Astrocyte of the cerebellum (primary cell): Measurements from ENCODE around the gene BTN3A1.
"Not testable (repeated sequence)": the region's sequence is repeated elsewhere in the genome, so short reads cannot be mapped to it uniquely, and the experiment has no call there.

Experiments used
- DNase-seq: peaks from one replicate; pipeline ENCODE4 v3.0.0-alpha.2; 2011; ENCODE audit warnings: low read depth
- H3K4me3 ChIP-seq: 2 replicates; pipeline ENCODE4 v1.5.1; 2011; ENCODE audit warnings: mild to moderate bottlenecking, low read depth, low read length, moderate library complexity
- in situ Hi-C: cut with HindIII; loops from 2 replicates; pipeline ENCODE4 v1.10.0; 2017; ENCODE audit warnings: low sequenced_read_pairs
- TF ChIP-seq, protein P1 (sequence below): IDR thresholded peaks from 2 replicates; pipeline ENCODE4 v1.5.1; 2012; ENCODE audit warnings: low read length, low read depth, moderate library complexity, mild to moderate bottlenecking; ENCODE audit errors: missing control alignments

The BTN3A1 gene

GRCh38 chr6:26430787-26431186, 28.7 kb downstream of the BTN3A1 start:
- in situ Hi-C loops: no loop called here
- no peak overlapping the region for H3K4me3 ChIP-seq
- TF ChIP-seq, protein P1, sequence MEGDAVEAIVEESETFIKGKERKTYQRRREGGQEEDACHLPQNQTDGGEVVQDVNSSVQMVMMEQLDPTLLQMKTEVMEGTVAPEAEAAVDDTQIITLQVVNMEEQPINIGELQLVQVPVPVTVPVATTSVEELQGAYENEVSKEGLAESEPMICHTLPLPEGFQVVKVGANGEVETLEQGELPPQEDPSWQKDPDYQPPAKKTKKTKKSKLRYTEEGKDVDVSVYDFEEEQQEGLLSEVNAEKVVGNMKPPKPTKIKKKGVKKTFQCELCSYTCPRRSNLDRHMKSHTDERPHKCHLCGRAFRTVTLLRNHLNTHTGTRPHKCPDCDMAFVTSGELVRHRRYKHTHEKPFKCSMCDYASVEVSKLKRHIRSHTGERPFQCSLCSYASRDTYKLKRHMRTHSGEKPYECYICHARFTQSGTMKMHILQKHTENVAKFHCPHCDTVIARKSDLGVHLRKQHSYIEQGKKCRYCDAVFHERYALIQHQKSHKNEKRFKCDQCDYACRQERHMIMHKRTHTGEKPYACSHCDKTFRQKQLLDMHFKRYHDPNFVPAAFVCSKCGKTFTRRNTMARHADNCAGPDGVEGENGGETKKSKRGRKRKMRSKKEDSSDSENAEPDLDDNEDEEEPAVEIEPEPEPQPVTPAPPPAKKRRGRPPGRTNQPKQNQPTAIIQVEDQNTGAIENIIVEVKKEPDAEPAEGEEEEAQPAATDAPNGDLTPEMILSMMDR: no peak
- DNase-seq: no peak

DNA sequence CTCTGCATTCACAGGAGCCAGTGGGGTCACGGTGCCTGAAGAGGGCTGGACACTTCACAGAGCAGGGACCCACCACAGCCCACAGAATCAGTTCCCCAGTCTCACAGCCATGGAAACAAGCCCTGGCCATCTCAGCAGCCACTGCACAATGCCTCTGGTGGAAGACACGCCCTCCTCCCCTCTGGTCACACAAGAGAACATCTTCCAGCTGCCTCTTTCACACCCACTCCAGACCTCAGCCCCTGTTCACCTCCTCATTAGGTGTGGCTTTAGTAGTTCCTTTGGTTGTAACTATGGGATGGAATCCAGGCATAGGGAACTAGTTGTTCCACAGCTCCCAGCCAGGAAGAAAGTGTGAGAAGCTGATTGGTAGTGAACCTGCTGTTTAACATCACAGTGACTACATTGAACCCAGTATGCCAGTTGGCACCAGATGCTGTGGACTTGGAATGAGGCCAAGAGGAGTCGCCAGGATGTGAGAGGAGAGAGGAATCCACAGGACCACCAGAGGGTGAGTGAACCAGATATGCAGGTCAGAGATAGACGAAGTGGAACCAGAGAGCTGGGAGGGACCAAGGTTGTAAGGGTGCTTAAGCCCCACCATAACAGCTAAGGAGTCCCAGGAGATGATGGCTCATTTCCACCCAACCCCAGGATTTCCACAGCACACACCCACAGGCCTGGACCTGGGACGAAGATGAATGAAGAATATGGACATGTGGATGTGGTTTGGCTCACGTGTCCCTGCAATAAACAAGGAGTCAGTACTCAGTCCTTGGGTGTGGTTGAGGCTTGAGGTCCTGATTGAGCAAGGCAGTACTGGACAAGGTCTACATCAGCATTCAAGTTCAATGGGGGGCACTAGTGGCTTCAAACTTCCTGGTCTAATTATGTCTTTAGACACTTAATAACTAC, 29.4 kb downstream of the BTN3A1 start:
- no peak overlapping the region for H3K4me3 ChIP-seq
- DNase-seq: no peak
- in situ Hi-C loops: no loop called here
- TF ChIP-seq, protein P1: no peak

DNA sequence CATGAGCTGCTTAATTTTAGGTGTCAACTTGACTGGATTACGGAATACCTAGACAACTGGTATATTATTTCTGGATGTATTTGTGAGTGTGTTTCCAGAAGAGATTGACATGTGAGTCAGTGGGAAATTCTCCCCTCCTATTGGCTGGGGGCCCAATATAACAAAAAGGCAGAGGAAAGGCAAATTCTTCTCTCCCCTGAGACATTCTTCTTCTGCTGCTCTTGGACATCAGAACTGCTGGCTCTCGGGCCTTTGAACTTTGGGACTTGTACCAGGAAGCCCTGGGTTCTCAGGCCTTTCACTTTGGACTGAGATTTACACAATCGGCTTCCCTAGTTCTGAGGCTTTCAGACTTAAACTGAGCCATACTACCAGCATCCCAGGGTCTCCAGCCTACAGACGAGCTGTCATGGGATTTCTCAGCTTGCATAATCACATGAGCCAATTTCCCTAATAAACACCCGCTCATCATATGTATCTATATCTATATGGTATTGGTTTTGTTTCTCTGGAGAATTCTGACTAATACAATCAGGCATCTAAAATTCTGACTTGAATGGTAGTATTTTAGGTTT, 30.6 kb downstream of the BTN3A1 start:
- TF ChIP-seq, protein P1: no peak
- no peak overlapping the region for H3K4me3 ChIP-seq
- in situ Hi-C loops: no loop called here
- DNase-seq: peak; percentile 4

DNA sequence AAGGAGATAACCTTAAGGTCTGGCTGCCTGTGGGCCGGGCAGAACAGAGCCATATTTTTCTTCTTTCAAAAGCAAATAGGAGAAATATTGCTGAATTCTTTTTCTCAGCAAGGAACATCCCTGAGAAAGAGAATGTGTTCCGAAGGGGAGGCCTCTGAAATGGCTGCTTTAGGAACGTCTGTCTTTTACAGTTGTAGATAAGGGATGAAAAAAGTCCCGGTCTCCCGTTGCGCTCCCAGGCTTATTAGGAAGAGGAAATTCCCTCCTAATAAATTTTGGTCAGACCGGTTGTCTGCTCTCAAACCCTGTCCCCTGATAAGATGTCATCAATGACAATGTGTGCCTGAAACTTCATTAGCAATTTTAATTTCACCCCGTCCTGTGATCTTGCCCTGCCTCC, 31.6 kb downstream of the BTN3A1 start:
- DNase-seq, in situ Hi-C loops: not testable (repeated sequence)

DNA sequence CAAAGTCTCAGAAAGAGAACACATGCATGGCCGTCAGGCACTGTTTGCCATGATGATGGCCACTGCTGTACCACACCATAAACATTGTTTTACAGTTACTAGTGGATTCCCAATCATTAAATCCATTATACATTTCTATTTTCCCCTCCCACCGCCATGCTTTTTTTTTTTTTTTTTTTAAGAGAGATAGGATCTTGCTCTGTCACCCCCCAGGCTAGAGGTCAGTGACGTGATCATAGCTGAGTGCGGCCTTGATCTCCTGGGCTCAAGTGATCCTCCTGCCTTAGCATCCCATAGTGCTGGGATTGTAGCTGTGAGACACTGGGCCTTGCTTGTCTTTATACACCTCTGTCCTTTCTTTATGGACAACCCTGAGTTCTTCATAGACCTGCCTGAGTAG, 33.9 kb downstream of the BTN3A1 start:
- no peak for DNase-seq
- in situ Hi-C loops: no loop called here
- H3K4me3 ChIP-seq: no peak overlapping the region
- TF ChIP-seq, protein P1: no peak

More for the DNA sequence above, 31.6 kb downstream of the BTN3A1 start:
- H3K4me3 ChIP-seq: not testable (repeated sequence)

GRCh38 chr6:26437550-26437949, 35.5 kb downstream of the BTN3A1 start:
- in situ Hi-C loops: no loop called here
- no peak for DNase-seq
- H3K4me3 ChIP-seq: no peak overlapping the region
- TF ChIP-seq, protein P1: no peak

- no peak for DNase-seq
- no peak overlapping the region for H3K4me3 ChIP-seq
- TF ChIP-seq, protein P1: no peak
- in situ Hi-C loops: no loop called here
These were observed 35.9 kb downstream of the BTN3A1 start for GRCh38 chr6:26438000-26438399.
